IPS-11a (cell line): Measurements from ENCODE around the gene ZNF778.
"Not testable (repeated sequence)": the region's sequence is repeated elsewhere in the genome, so short reads cannot be mapped to it uniquely, and the experiment has no call there.

Experiments used
- H3K4me3 ChIP-seq: one replicate; pipeline ENCODE4 v1.5.1; 2013; ENCODE audit warnings: low read depth, low read length, control low read depth

The ZNF778 gene

DNA sequence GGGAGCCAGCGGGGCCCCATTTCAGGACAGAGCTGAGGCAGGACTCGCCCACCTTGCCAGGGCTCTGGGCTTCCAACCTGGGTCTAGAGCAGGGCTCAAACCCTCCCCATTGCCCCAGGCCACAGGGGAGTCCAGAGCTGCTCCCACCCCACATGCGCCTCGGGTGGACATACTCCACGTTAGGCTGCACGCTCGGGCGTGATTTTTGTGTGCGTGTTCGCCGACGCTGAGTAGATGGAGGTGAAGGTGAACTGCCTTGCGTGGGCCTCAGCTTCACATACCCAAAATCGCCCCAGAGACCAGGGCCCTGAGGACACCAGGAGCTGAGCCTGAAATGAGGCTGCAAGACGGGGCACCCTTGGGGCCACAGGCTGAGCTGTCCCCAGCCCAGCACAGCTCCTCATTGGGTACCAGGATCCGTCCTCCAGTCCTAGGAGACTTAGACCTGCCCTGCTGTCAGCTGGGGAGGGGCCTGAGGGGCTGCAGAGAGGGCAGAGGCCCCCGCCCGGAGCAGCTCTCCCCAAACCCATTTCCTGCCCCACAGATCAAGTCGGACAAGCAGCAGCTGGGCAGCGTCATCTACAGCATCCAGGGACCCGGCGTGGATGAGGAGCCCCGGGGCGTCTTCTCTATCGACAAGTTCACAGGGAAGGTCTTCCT is 37.7 kb upstream of the ZNF778 start:
- H3K4me3 ChIP-seq = no peak overlapping the region

GRCh38 chr16:89183463-89183862 is 34.0 kb upstream of the ZNF778 start:
- H3K4me3 ChIP-seq = no peak overlapping the region

GRCh38 chr16:89183975-89184676 is 33.4 kb upstream of the ZNF778 start:
- no peak overlapping the region for H3K4me3 ChIP-seq

GRCh38 chr16:89184677-89184932 is 32.9 kb upstream of the ZNF778 start:
- no peak overlapping the region for H3K4me3 ChIP-seq

DNA sequence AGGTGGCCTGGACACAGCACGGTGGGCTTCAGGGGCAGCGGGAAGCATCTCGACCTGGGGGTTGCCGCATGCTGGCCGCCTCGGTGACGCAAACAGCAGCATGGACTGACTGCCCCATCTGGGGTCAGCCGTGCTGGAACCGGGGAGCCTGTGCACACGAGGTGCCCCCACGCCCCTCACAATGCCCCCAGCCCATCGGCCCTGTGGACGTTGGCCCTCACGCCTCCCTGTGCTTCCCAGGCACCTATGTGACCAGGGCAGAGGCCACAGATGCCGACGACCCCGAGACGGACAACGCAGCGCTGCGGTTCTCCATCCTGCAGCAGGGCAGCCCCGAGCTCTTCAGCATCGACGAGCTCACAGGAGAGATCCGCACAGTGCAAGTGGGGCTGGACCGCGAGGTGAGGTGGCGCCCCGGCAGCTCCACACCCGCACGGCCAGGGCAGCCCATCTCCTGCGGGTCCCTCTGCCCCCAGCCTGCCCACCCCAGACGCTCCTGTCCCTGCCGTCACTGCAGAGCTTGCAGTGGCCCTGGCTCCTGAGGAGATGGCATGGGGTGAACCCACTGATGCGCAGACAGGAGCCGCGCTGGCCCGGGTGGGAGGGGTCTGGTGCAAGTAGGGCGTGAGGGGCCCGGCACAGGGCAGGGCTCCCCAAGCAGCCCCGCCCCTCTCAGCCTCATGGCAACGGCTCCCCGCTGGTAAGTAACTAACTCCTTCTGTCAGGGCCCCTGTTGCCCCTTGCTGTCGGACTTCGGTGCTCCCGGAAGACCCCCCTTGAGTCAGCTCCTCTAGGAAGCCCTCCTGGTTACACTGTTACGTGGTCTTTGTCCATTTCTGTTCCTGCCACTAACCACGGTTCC is 32.3 kb upstream of the ZNF778 start:
- no peak overlapping the region for H3K4me3 ChIP-seq

DNA sequence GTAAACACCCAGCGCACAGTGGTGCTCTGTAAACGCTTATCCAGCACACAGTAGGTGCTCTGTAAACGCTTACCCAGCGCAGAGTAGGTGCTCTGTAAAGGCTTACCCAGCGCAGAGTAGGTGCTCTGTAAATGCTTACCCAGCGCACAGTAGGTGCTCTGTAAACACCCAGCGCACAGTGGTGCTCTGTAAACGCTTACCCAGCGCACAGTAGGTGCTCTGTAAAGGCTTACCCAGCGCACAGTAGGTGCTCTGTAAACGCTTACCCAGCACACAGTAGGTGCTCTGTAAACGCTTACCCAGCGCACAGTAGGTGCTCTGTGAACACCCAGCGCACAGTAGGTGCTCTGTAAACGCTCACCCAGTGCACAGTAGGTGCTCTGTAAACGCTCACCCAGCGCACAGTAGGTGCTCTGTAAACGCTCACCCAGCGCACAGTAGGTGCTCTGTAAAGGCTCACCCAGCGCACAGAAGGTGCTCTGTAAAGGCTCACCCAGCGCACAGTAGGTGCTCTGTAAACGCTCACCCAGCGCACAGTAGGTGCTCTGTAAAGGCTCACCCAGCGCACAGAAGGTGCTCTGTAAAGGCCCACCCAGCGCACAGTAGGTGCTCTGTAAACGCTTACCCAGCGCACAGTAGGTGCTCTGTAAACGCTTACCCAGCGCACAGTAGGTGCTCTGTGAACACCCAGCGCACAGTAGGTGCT is 31.5 kb upstream of the ZNF778 start:
- H3K4me3 ChIP-seq = not testable (repeated sequence)

- H3K4me3 ChIP-seq = not testable (repeated sequence)
Measured at GRCh38 chr16:89186593-89187031, 30.9 kb upstream of the ZNF778 start.

- H3K4me3 ChIP-seq = no peak overlapping the region
Measured at GRCh38 chr16:89187032-89187769, 30.3 kb upstream of the ZNF778 start.

- no peak overlapping the region for H3K4me3 ChIP-seq
Measured at GRCh38 chr16:89187770-89188392, 29.6 kb upstream of the ZNF778 start.

GRCh38 chr16:89188471-89189357 is 28.8 kb upstream of the ZNF778 start:
- H3K4me3 ChIP-seq = not testable (repeated sequence)

DNA sequence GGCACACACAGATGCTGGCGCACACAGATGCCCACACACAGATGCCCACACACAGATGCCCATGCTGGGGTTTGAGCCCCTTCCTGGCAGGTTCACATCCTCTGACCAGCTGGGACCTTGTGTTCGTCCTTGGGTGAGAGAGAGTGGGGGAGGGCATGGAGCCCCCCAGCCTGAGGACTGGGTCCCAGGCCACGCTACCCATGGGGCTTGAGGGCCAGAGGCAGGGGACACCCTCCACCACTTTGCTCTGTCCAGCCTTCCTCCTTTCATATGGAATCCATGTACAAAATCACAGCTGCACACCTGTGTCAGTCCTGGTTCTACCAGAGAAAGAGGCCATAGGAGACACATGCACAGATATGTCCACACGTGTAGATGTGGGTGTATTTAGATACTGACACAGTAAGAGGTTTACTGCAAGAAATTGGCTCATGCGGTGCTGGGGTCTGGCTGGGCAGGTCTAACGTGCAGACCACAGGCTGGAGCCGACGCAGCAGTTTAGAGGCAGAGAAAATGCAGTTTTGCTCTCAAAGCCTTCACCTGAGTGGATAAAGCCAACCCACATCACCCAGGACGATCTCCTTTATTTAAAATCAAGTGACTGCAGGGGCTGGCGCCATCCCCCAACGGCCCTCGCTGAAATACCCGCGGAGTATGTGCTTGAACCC is 28.0 kb upstream of the ZNF778 start:
- H3K4me3 ChIP-seq = no peak overlapping the region

- no peak overlapping the region for H3K4me3 ChIP-seq
Measured at GRCh38 chr16:89190150-89190958, 27.1 kb upstream of the ZNF778 start.

DNA sequence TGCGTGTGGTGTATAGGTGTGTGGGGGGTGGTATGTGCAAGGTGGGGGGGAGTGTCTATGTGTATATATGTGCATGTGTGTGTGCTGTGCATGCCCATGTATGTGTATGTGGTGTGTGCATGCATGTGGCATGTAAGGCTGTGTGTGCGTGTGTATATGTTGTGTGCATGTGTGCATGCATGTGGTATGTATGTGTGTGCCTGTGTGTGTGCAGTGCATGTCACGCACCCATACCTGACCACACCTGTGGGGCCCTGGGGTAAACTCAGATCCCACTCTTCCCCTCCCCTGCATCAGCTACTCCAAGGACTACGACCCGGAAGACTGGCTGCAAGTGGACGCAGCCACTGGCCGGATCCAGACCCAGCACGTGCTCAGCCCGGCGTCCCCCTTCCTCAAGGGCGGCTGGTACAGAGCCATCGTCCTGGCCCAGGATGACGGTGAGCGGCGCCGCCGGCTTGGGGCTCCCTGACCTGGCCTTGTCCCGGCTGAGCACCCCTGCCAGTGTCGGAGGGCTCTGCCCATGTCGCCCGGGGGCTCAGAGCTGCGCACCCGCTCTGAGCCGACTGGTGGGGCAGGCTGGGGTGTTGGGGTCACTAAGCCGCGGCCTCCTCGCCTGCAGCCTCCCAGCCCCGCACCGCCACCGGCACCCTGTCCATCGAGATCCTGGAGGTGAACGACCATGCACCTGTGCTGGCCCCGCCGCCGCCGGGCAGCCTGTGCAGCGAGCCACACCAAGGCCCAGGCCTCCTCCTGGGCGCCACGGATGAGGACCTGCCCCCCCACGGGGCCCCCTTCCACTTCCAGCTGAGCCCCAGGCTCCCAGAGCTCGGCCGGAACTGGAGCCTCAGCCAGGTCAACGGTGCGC is 26.2 kb upstream of the ZNF778 start:
- no peak overlapping the region for H3K4me3 ChIP-seq

- H3K4me3 ChIP-seq = peak overlapping the region; percentile 27
Measured at GRCh38 chr16:89191901-89192185, 25.7 kb upstream of the ZNF778 start.

DNA sequence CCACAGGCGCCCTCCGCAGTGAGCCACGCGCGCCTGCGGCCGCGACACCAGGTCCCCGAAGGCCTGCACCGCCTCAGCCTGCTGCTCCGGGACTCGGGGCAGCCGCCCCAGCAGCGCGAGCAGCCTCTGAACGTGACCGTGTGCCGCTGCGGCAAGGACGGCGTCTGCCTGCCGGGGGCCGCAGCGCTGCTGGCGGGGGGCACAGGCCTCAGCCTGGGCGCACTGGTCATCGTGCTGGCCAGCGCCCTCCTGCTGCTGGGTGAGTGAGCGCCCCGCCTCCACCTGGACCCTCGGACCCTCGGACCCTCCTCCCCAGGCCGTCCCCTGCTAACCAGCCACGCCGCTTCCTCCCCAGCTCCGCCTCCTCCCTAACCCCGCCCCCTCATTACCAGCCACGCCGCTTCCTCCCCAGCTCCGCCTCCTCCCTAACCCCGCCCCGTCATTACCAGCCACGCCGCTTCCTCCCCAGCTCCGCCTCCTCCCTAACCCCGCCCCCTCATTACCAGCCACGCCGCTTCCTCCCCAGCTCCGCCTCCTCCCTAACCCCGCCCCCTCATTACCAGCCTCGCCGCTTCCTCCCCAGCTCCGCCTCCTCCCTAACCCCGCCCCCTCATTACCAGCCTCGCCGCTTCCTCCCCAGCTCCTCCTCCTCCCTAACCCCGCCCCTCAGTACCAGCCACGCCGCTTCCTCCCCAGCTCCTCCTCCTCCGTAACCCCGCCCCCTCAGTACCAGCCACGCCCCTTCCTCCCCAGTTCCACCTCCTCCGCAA is 25.1 kb upstream of the ZNF778 start:
- peak overlapping the region; percentile 27 for H3K4me3 ChIP-seq

DNA sequence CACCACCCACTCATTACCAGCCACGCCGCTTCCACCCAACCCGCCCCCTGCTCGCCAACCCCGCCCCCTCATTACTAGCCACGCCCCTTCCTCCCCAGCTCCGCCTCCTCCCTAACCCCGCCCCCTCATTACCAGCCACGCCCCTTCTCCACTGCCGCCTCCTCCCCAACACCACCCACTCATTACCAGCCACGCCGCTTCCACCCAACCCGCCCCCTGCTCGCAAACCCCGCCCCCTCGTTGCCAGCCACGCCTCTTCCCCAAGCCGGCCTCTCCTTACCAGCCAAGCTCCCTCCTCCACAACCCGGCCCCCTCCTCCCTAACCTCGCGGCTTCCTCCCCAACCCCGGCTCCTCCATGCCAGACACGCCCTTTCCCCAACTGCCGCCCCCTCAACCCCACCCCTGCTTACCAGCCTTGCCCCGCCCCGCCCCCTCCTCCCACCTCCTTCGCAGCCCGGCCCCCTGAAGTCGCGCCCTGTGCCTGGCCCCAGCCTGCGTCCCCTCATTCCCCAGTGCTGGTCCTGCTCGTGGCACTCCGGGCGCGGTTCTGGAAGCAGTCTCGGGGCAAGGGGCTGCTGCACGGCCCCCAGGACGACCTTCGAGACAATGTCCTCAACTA is 24.4 kb upstream of the ZNF778 start:
- H3K4me3 ChIP-seq = no peak overlapping the region
